ENCODE data around the gene LRRC45. TPM values are rescaled to one million over a fixed set of nuclear protein-coding genes. Genes with fewer than 3 reads are reported as not detected.

Gene LRRC45
- total and polyA plus RNA-seq, 2 donors (not counting 3 experiments of a cell fraction or from before 2014, with no cell fraction given), result 7.6 to 22.9 TPM

GRCh38 chr17:82015311-82015971 is 7.7 kb upstream of the LRRC45 start:
- ChIA-PET CTCF (interaction anchor here (2.6 to 9.1 kb wide), 2 partner anchors 12 to 55 kb away, joined by 8 to 345 read pairs; partner anchors contain the start of gene NOTUM), POLR2A (no interaction called here)
- Histone ChIP-seq H3K4me1 (ENCODE audit: control insufficient read depth, extremely low read depth, insufficient read depth, low read length) (no peaks in the 10 kb centered on the region), H3K9ac (replicated peaks; ENCODE audit: extremely low read depth, insufficient read depth, low read length) (no peak overlapping the region), H3K27ac (ENCODE audit: insufficient read depth, low read depth, low read length) (no peak overlapping the region), H3K4me2 (ENCODE audit: insufficient read depth, low read length) (no peak overlapping the region), H4K20me1 (replicated peaks; ENCODE audit: control insufficient read depth, extremely low read depth, insufficient read depth, low read length) (no peaks in the 10 kb centered on the region), H3K4me3 (replicated peaks in 1 of 3; ENCODE audit: insufficient read depth in 1 of 3, low read depth in 1 of 3, low read length in 3 of 3) (no peak overlapping the region), H3K27me3 (ENCODE audit: control insufficient read depth in 2 of 2, insufficient read depth in 2 of 2, low read length in 2 of 2) (no peaks in the 10 kb centered on the region), H3K9me1 (replicated peaks; ENCODE audit: control insufficient read depth, extremely low read depth, insufficient read depth, low read length) (no peaks in the 10 kb centered on the region), H2AFZ (ENCODE audit: low read depth, low read length) (no peak overlapping the region), H3K36me3 (ENCODE audit: control insufficient read depth in 2 of 2, extremely low read depth in 1 of 2, insufficient read depth in 2 of 2, low read length in 2 of 2) (no peaks in the 10 kb centered on the region), H3K9me3 (replicated peaks; ENCODE audit: control insufficient read depth, insufficient read depth, low read length) (no peaks in the 10 kb centered on the region), H3K79me2 (ENCODE audit: control insufficient read depth, insufficient read depth, low read length) (no peaks in the 10 kb centered on the region)
- DNase-seq (ENCODE audit: low read depth, low spot score), result no peak
- dilution Hi-C loops (cut with MboI; ENCODE audit: extremely low pct_ligation_motif_present, low sequenced_read_pairs) (no loop called here), intact Hi-C loops (cut with micrococcal nuclease) (no loop called here)
- no peak for FAIRE-seq
- no TSS peak for BruUV-seq (replicated peaks)
- no peak for TF ChIP-seq POLR2A (IDR thresholded peaks at IDR 0.05; ENCODE audit: low read depth, low read length)
- TF ChIP-seq FOS (IDR thresholded peaks at IDR 0.05; ENCODE audit: borderline replicate concordance, insufficient read depth, low read length), result no peak
- no peak for TF ChIP-seq MAX (IDR thresholded peaks at IDR 0.05; ENCODE audit: insufficient read depth, insufficient read length)
- no peak for TF ChIP-seq JUN (IDR thresholded peaks at IDR 0.05; ENCODE audit: borderline replicate concordance, insufficient read depth, insufficient read length, low read depth)
- TF ChIP-seq POLR2AphosphoS5 (IDR thresholded peaks at IDR 0.05; ENCODE audit: insufficient read depth, low read depth, low read length), result no peak
- TF ChIP-seq MYC (IDR thresholded peaks at IDR 0.05; ENCODE audit: low read depth, low read length), result no peak
- no peak for TF ChIP-seq CTCF (IDR thresholded peaks at IDR 0.05; ENCODE audit: extremely low read depth in 1 of 2, insufficient read depth in 1 of 2, low read depth in 1 of 2, low read length in 2 of 2)
- TF ChIP-seq EZH2 (IDR thresholded peaks at IDR 0.05; ENCODE audit: borderline replicate concordance, low read depth, low read length, severe bottlenecking), result no peak
- no peak for TF ChIP-seq GATA2 (IDR thresholded peaks at IDR 0.05; ENCODE audit: insufficient read depth, insufficient read length, low read depth, low read length)

All from endothelial cell of umbilical vein (primary cell).